Activated naive CD8-positive, alpha-beta T cell treated with anti-CD3 and anti-CD28 coated beads, Interleukin-2, amount 50 U/mL, for 16 hours (primary cell): ENCODE results near the gene PICK1.

Experiments
- DNase-seq: peaks from one replicate; pipeline ENCODE4 v3.0.0-alpha.2; 2020; ENCODE audit warnings: low read depth, low spot score

PICK1 gene

GRCh38 chr22:38049812-38050619 lies 7.2 kb upstream of the PICK1 start:
- DNase-seq = no peak

DNA sequence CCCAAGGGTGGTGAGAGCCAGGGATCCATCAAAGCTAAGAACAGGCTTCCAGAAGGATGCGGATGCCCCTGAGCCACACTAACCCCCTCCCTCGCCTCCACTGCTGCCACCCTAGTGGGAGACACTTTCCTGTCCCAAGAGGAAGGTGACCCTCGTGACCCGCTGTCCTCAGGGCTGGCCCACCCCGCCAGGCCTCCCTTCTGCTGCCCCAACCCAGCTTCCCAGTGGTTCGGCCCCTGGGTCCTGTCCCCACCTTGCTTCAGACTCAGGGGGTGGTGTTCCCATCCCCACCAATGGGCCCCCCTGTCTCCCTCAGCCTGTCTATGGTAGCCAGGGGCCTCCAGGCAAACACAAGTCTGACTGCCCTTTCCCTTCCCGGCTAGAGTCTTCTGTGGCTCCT lies 6.5 kb upstream of the PICK1 start:
- DNase-seq = no peak

GRCh38 chr22:38051261-38051660 lies 5.9 kb upstream of the PICK1 start:
- no peak for DNase-seq

GRCh38 chr22:38051900-38052862 lies 5.0 kb upstream of the PICK1 start:
- peak; percentile 62 for DNase-seq

GRCh38 chr22:38062791-38063190 lies 5.6 kb downstream of the PICK1 start:
- DNase-seq = no peak

DNA sequence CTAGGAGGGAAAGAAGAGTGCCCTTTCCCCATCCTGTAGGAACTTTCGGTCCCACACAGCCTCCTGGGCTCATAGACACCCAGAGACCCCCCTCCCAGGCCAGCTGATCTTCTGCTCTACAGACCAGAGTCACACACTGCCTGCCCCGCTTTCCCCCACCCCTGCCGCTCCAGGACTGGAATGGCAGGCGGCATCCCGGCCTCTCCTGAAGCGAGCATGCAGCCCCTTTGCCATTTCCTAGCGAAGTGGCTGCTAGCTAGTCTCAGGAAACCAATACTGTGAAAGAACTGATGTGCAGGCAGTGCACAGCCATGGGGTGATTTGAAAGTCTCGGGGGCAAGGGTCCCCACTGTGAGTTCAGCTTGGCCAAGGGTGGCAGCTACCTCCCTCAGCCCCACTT lies 8.3 kb downstream of the PICK1 start:
- DNase-seq = no peak

- DNase-seq = no peak
Observed at GRCh38 chr22:38066381-38067027, 9.3 kb downstream of the PICK1 start.

DNA sequence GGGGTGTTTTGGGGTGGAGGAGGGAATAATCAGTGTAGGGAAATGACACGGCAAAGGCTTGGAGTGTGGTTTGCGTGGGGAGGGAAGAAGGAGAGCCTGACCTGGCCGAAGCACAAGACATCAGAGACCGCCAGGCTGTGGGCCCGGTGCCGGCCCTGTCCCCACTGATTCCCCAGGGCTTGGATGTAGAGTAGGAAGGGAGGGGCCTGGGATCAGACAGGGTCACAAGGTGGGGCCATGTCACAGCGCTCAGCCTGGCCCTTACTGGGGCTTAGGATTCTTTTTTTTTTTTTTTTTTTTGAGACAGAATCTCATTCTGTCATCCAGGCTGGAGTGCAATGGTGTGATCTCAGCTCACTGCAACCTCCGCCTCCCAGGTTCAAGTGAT lies 9.8 kb downstream of the PICK1 start:
- DNase-seq = no peak

DNA sequence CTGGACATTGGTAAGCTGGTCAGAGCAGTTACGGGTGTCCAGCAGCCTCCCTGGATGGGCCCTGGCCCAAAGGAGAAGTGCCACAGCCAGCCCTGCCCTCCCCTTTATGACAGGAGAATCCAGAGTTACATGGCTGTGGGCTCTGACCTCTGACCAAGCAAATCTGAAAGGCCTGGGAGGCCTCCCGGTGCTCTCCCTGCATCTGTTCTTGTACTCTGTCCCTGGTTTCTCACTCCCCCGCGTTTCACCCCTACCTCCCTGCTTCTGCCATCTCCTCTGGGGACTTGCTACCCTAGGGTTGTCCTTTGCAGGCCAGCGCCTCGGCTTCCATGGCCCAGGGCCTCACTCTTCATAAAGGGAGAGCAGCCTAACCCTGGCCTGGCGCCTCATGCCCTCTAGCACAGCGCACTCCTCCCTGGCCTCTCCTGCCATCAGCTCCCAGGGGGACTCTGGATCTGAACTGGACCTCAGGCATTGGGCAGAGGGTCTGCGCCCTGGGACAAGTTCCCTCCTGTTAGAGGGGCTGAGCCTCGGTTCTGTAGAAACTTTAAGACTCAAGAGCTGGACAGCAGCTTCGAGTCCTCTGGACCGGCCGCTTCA lies 10.7 kb downstream of the PICK1 start:
- no peak for DNase-seq

- no peak for DNase-seq
Observed at GRCh38 chr22:38068641-38069371, 11.6 kb downstream of the PICK1 start.

DNA sequence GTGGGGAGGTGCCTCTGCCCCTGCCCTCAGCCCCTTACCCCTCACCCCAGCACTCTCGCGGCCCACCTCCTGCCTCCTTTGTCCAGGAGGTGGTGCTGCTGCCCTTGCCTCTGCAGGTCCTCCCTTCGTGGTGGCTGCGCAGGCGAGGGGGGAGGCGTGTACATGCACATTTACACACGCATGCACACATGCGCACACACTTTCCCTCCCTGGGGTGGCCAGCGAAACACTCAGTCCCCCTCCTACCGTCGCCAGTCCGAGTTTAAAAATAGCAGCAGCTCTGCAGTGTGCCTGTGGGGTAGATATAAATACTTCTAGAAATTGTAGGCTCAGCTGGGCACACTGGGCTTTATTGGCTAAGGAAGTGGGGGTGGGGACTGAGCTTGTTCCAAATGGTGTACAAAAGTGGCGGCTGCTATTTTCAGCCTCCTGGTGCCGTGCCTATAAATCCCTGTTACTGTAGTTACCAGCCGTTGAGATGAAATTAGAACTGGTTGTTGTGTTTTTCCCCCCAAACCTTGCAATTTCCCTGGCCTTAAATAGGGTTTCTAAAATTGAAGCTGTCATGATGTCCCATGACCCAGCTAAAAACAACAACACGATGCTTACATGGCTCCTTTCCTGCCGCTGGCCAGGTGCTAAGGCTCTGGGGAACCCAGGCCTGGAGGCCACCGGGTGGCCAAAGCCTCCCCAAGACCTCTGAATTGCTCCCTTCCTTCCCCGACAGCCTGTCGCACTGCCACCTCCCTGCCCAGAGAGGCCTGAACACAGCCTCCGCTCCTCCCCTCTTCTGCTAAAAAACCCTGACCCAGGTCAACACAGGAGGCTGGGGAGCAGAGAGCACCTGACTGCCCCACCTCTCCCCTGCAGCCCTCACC lies 12.4 kb downstream of the PICK1 start:
- no peak for DNase-seq

- DNase-seq = no peak
Observed at GRCh38 chr22:38070250-38070921, 13.2 kb downstream of the PICK1 start.

DNA sequence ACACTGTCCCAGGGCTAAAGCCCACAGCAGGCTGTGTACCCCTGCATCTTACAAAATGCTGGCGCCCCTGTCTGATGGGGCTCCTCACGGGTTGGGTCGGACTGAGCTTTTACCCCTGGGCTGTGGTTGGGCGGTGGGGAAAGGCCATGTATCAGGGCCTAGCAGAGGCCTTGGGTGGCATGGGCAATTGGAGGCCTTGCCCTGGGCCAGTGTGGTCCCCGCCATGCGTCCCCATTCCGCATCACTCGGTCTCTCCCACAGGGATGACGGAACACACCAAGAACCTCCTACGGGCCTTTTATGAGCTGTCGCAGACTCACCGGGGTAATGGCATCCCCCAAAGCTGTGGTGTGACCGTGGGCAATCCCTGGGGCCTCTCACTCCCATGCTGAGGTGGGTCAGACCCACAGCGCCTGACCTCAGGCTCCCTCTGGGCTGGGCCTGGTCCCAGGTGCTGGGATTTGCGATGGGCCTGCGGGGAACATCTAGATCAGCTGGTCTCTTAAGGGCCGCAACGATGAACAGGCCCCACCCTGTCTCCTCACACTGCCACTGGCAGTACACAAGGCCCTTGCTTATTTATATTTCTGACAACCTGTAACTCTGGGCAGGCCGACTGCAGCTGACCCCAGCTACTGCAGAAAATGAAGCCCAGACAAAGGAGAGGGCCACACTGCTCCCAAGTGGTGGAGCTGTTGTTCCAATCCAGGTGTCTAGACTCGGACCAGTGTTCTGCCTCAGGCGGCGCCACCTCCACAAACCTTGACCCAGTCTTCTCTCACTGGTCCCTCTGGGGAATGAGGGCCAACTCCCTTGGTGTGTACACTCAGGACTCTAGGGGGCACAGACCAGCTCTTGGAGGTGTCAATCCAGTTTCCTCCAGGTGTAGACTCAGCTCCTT lies 14.5 kb downstream of the PICK1 start:
- DNase-seq = no peak

DNA sequence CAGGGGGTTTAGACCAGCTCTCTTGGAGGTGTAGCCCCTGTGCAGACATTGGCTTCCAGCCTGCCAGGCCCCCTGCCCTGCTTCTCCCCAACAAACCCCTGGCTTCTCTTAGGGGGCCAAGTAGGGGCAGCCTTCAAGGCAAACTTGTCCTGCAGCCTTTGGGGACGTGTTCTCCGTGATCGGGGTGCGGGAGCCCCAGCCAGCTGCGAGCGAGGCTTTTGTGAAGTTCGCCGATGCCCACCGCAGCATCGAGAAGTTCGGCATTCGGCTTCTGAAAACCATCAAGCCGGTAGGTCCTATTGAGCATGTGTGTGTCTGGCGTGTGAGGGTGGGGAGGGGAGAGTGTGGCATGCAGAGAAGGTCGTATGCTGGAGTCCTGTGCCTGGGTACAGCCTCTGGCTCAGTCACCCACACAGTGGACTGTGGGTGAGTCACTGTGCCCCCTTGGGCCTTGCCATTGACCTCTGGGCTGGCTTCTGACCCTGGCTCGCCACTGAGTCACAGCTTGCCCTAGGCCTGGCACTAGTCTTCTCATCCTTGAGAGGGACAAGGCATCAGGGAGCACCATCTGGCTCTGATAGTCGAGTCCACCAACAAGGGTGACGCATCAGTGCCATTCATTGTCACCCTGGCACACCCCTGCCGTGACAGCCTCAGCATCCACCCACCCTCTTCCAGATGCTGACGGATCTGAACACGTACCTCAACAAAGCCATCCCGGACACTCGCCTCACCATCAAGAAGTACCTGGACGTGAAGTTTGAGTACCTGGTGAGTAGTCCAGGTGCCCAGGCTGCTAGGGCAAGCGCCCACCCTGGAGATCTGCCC lies 15.3 kb downstream of the PICK1 start:
- DNase-seq = no peak

DNA sequence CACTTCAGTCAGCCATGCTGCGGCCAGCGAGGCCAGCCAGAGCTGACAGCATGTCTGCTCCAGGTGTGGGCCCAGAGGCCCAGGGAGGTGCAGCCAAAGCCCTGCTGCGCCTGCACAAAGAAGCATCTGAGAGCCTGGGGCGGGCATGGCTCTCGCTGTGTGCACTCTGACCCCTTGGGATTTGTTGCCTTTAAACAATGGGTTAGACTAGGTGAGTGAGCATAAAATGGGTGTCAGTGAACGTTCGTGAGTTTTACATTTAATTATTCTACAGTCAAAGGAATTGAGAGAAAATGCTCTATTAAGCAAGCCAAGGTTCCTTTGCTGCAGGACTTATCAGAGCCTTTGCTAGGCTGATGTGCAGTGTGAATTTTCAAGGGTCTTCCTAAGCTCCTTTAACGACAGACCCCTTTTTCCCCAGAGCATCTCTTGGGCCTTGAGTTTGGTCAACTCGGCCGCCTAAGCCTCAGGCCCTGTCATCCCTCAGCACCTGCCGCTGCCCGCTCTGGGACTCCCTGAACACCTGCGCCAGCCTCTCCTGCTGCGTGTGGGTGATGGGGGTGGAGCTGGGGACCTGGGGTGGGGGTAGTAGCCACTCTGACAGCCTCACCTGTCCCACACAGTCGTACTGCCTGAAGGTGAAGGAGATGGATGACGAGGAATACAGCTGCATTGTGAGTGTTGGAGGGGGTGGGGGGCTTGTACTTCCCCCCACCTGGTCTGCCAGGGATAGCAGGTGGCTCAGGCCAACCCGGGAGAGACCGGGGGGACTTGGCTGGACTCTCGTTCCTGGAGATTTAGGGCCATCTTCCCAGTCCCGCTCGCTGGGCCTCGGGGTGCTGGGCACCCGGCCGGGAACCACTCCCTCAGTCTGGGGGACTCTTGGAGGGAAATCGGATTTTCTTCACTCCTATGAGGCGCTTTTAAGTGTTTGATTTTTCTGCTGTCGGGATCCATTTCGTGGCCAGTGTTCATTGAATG lies 16.2 kb downstream of the PICK1 start:
- no peak for DNase-seq
